H1 (cell line): ENCODE measurements around the gene CCNI.

ENCODE experiments used
- BCL11A ChIP-seq, 2 experiments: IDR thresholded peaks; one replicate each; pipeline ENCODE4 v1.6.1; 2011; ENCODE audit warnings: low read depth in 2 of 2, low read length in 2 of 2, mild to moderate bottlenecking in 2 of 2
- BRCA1 ChIP-seq: IDR thresholded peaks from 2 replicates; pipeline ENCODE4 v1.6.1; 2012; ENCODE audit warnings: low read depth, low read length, improper control_type of control experiment
- HDAC6 ChIP-seq: IDR thresholded peaks from one replicate; pipeline ENCODE4 v1.7.1; 2012; ENCODE audit warnings: low read depth, mild to moderate bottlenecking, inconsistent platforms, low read length, moderate library complexity
- RAD21 ChIP-seq, 2 experiments: IDR thresholded peaks in 1 of 2; conservative IDR thresholded peaks in 1 of 2; 2 replicates each; pipeline ENCODE4 v1.6.1; 2011; ENCODE audit warnings: low read depth in 2 of 2, low read length in 2 of 2, improper control_type of control experiment in 1 of 2, inconsistent platforms in 1 of 2, mild to moderate bottlenecking in 1 of 2, moderate library complexity in 1 of 2
- RNF2 ChIP-seq: fragments of 200-900, 300-1000 bp; sonication (generic); IDR thresholded peaks from 2 replicates; pipeline ENCODE4 v1.7.1; 2016; ENCODE audit warnings: borderline replicate concordance, low read depth, mild to moderate bottlenecking, antibody characterized with exemption, low read length; ENCODE audit not compliant: poor library complexity, severe bottlenecking; ENCODE audit errors: missing control alignments
- SIN3A ChIP-seq, 2 experiments: IDR thresholded peaks in 1 of 2; conservative IDR thresholded peaks in 1 of 2; 2 replicates each; pipeline ENCODE4 v1.6.1; 2011 to 2012; ENCODE audit warnings: low read length in 2 of 2, improper control_type of control experiment in 1 of 2, low read depth in 1 of 2, mild to moderate bottlenecking in 1 of 2
- TAF7 ChIP-seq: optimal IDR thresholded peaks from 2 replicates; pipeline ENCODE3; 2011; ENCODE audit warnings: low read depth, mild to moderate bottlenecking, inconsistent platforms, low read length, moderate library complexity, borderline replicate concordance
- YY1 ChIP-seq: IDR thresholded peaks from 2 replicates; pipeline ENCODE4 v1.6.1; 2011; ENCODE audit warnings: low read depth, mild to moderate bottlenecking, low read length
- TF ChIP-seq, protein P1 (sequence below), 3 experiments: IDR thresholded peaks; 1 replicate in 2 of 3; 2 replicates in 1 of 3; pipeline versions ENCODE4 v1.5.1 to v1.6.1; 2011; ENCODE audit warnings: low read length in 3 of 3, mild to moderate bottlenecking in 3 of 3, inconsistent platforms in 2 of 3, low read depth in 1 of 3, moderate library complexity in 1 of 3; ENCODE audit not compliant: insufficient read depth in 1 of 3; ENCODE audit errors: control extremely low read depth in 1 of 3
- TF ChIP-seq, protein P2 (sequence below): IDR thresholded peaks from 2 replicates; pipeline ENCODE4 v1.6.1; 2012; ENCODE audit warnings: low read length, inconsistent platforms

DNA sequence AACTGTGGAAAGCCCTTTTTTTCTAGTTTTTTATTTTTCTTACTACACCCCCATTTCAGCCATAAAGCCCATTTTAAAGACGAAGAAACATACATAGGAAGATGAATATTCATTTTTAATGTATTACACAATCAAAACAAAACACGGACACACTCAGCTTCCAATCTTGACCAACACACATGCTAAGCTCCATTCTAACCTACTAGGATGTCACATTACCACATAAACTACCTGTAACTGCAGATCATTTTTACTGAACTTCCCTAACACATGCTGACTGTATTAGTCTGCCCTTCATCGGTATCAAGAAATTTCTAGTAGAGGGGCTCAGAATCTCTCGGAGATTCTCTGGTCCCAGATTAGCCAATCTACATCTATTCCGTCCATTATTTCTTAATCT lies 1.8 kb downstream of the CCNI start:
- TF ChIP-seq RAD21 (IDR thresholded peaks at IDR 0.05 in 1 of 2, conservative IDR thresholded peaks at IDR 0.05 in 1 of 2; ENCODE audit: low read depth in 2 of 2, low read length in 2 of 2) (no peak), SIN3A (conservative IDR thresholded peaks at IDR 0.05 in 1 of 2, IDR thresholded peaks at IDR 0.05 in 1 of 2; ENCODE audit: low read depth in 1 of 2, low read length in 2 of 2) (no peak), RNF2 (no peak), TAF7 (no peak), BCL11A (IDR thresholded peaks at IDR 0.05; ENCODE audit: low read depth in 2 of 2, low read length in 2 of 2) (no peak), BRCA1 (no peak), YY1 (no peak), HDAC6 (no peak)
- TF ChIP-seq, protein P1, sequence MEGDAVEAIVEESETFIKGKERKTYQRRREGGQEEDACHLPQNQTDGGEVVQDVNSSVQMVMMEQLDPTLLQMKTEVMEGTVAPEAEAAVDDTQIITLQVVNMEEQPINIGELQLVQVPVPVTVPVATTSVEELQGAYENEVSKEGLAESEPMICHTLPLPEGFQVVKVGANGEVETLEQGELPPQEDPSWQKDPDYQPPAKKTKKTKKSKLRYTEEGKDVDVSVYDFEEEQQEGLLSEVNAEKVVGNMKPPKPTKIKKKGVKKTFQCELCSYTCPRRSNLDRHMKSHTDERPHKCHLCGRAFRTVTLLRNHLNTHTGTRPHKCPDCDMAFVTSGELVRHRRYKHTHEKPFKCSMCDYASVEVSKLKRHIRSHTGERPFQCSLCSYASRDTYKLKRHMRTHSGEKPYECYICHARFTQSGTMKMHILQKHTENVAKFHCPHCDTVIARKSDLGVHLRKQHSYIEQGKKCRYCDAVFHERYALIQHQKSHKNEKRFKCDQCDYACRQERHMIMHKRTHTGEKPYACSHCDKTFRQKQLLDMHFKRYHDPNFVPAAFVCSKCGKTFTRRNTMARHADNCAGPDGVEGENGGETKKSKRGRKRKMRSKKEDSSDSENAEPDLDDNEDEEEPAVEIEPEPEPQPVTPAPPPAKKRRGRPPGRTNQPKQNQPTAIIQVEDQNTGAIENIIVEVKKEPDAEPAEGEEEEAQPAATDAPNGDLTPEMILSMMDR (IDR thresholded peaks at IDR 0.05; ENCODE audit: control extremely low read depth in 1 of 3, insufficient read depth in 1 of 3, low read depth in 1 of 3, low read length in 3 of 3), result no peak
- TF ChIP-seq, protein P2, sequence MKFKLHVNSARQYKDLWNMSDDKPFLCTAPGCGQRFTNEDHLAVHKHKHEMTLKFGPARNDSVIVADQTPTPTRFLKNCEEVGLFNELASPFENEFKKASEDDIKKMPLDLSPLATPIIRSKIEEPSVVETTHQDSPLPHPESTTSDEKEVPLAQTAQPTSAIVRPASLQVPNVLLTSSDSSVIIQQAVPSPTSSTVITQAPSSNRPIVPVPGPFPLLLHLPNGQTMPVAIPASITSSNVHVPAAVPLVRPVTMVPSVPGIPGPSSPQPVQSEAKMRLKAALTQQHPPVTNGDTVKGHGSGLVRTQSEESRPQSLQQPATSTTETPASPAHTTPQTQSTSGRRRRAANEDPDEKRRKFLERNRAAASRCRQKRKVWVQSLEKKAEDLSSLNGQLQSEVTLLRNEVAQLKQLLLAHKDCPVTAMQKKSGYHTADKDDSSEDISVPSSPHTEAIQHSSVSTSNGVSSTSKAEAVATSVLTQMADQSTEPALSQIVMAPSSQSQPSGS, result no peak
